IMR-90 (cell line): ENCODE results near the gene GIMD1. TPM values are rescaled to one million over a fixed set of nuclear protein-coding genes. Genes with fewer than 3 reads are reported as not detected.

ENCODE experiments used
- ATAC-seq: fragments of 200-7000 bp; cut with Tn5 transposase; 2 replicates; pipeline ENCODE4 v1.9.1; 2020; ENCODE audit warnings: low read depth, mild to moderate bottlenecking, moderate library complexity
- BruUV-seq: library from RNA; stranded (reverse); fragments of 400-500 nt; replicated peaks from 2 replicates; lab custom pipeline; 2021; lab: Mats Ljungman, UMichigan
- CTCF ChIA-PET: fragments of 300-600 bp; formaldehyde crosslinking; extraction: SDS; loops from one replicate; lab custom pipeline; 2021; ENCODE audit warnings: antibody characterized with exemption; lab: Yijun Ruan, JAX
- POLR2A ChIA-PET: fragments of 300-600 bp; sonication (Branson Sonifier 250); formaldehyde crosslinking; loops from one replicate; lab custom pipeline; 2022; ENCODE audit warnings: antibody characterized with exemption; ENCODE audit not compliant: unreplicated experiment; lab: Charles Lee
- DNase-seq: peaks from one replicate; pipeline ENCODE4 v3.0.0; 2013
- H2AFZ ChIP-seq: replicated peaks from 2 replicates; pipeline ENCODE3; 2013; ENCODE audit warnings: low read length, mild to moderate bottlenecking; ENCODE audit not compliant: poor library complexity
- H2AK5ac ChIP-seq: 2 replicates; pipeline ENCODE4 v1.6.1; 2013; ENCODE audit warnings: low read depth, low read length, inconsistent platforms
- H2AK9ac ChIP-seq: replicated peaks from 2 replicates; pipeline ENCODE3; 2013; ENCODE audit warnings: mild to moderate bottlenecking, low read depth, low read length, moderate library complexity; ENCODE audit not compliant: poor library complexity
- H2BK120ac ChIP-seq: 2 replicates; pipeline ENCODE4 v1.6.1; 2013; ENCODE audit warnings: low read depth, low read length, inconsistent platforms
- H2BK15ac ChIP-seq: 3 replicates; pipeline ENCODE4 v1.6.1; 2013; ENCODE audit warnings: low read depth, low read length, inconsistent platforms
- H2BK20ac ChIP-seq: 2 replicates; pipeline ENCODE4 v1.6.1; 2013; ENCODE audit warnings: low read depth, mild to moderate bottlenecking, inconsistent platforms, low read length, moderate library complexity
- H2BK5ac ChIP-seq: 2 replicates; pipeline ENCODE4 v1.6.1; 2013; ENCODE audit warnings: mild to moderate bottlenecking, low read depth, low read length, inconsistent platforms; ENCODE audit not compliant: poor library complexity, severe bottlenecking
- H3K14ac ChIP-seq: replicated peaks from 2 replicates; pipeline ENCODE4 v1.6.1; 2013; ENCODE audit warnings: low read depth, low read length, inconsistent platforms
- H3K18ac ChIP-seq: 2 replicates; pipeline ENCODE4 v1.6.1; 2013; ENCODE audit warnings: low read depth, low read length, control low read depth
- H3K23ac ChIP-seq: 2 replicates; pipeline ENCODE4 v1.6.1; 2013; ENCODE audit warnings: low read depth, low read length, inconsistent platforms
- H3K27ac ChIP-seq: 2 replicates; pipeline ENCODE4 v1.5.1; 2013; ENCODE audit warnings: mild to moderate bottlenecking, control low read depth, low read length; ENCODE audit not compliant: insufficient read depth
- H3K27me3 ChIP-seq: 2 replicates; pipeline ENCODE4 v1.6.1; 2013; ENCODE audit warnings: low read length; ENCODE audit not compliant: control insufficient read depth, insufficient read depth
- H3K36me3 ChIP-seq: 2 replicates; pipeline ENCODE4 v1.6.1; 2013; ENCODE audit warnings: low read length, mixed read lengths; ENCODE audit not compliant: control insufficient read depth, insufficient read depth
- H3K4ac ChIP-seq: 2 replicates; pipeline ENCODE4 v1.6.1; 2013; ENCODE audit warnings: low read depth, low read length, inconsistent platforms
- H3K4me1 ChIP-seq: 2 replicates; pipeline ENCODE4 v1.6.1; 2013; ENCODE audit warnings: low read length, mixed read lengths; ENCODE audit not compliant: control insufficient read depth, insufficient read depth
- H3K4me2 ChIP-seq: 2 replicates; pipeline ENCODE4 v1.6.1; 2013; ENCODE audit warnings: low read depth, mild to moderate bottlenecking, control low read depth, low read length, moderate library complexity
- H3K4me3 ChIP-seq: 2 replicates; pipeline ENCODE4 v1.5.1; 2013; ENCODE audit warnings: low read depth, mild to moderate bottlenecking, control low read depth, low read length, moderate library complexity; ENCODE audit not compliant: insufficient read depth
- H3K56ac ChIP-seq: 2 replicates; pipeline ENCODE4 v1.6.1; 2013; ENCODE audit warnings: low read length, inconsistent platforms; ENCODE audit not compliant: insufficient read depth; ENCODE audit errors: extremely low read depth
- H3K79me1 ChIP-seq, 2 experiments: 2 replicates each; pipeline ENCODE4 v1.6.1; 2013; ENCODE audit warnings: low read length in 2 of 2, inconsistent platforms in 1 of 2, low read depth in 1 of 2
- H3K9ac ChIP-seq: 2 replicates; pipeline ENCODE4 v1.6.1; 2013; ENCODE audit warnings: low read depth, low read length, control low read depth
- H3K9me1 ChIP-seq: 2 replicates; pipeline ENCODE4 v1.6.1; 2013; ENCODE audit warnings: low read length, inconsistent platforms; ENCODE audit not compliant: insufficient read depth
- H3K9me3 ChIP-seq: 2 replicates; pipeline ENCODE4 v1.6.1; 2013; ENCODE audit warnings: low read length; ENCODE audit not compliant: control insufficient read depth, insufficient read depth
- H4K20me1 ChIP-seq: 2 replicates; pipeline ENCODE4 v1.6.1; 2013; ENCODE audit warnings: low read length, inconsistent platforms; ENCODE audit not compliant: insufficient read depth
- H4K5ac ChIP-seq: 2 replicates; pipeline ENCODE4 v1.6.1; 2013; ENCODE audit warnings: mild to moderate bottlenecking, low read depth, low read length, control low read depth
- H4K8ac ChIP-seq, 2 experiments: 2 replicates each; pipeline ENCODE4 v1.6.1; 2013; ENCODE audit warnings: low read depth in 2 of 2, low read length in 2 of 2, control low read depth in 1 of 2, inconsistent platforms in 1 of 2
- H4K91ac ChIP-seq: 2 replicates; pipeline ENCODE4 v1.6.1; 2013; ENCODE audit warnings: low read depth, low read length, inconsistent platforms; ENCODE audit not compliant: insufficient read depth
- CEBPB ChIP-seq: IDR thresholded peaks from 2 replicates; pipeline ENCODE4 v1.6.1; 2012; ENCODE audit warnings: low read depth, low read length, improper control_type of control experiment
- ELK1 ChIP-seq: fragments of 150-350 bp; IDR thresholded peaks from 2 replicates; pipeline ENCODE4 v1.6.1; 2016; ENCODE audit warnings: low read depth, mild to moderate bottlenecking, low read length, moderate library complexity, borderline replicate concordance
- FOS ChIP-seq: fragments of 150-350 bp; IDR thresholded peaks from 2 replicates; pipeline ENCODE4 v1.6.1; 2016; ENCODE audit warnings: low read depth, low read length
- MAFK ChIP-seq: IDR thresholded peaks from 2 replicates; pipeline ENCODE4 v1.6.1; 2012; ENCODE audit warnings: low read depth, low read length, improper control_type of control experiment
- NFE2L2 ChIP-seq: fragments of 150-350 bp; IDR thresholded peaks from 2 replicates; pipeline ENCODE4 v1.6.1; 2016; ENCODE audit warnings: low read depth, mild to moderate bottlenecking, low read length
- POLR2A ChIP-seq: IDR thresholded peaks from 2 replicates; pipeline ENCODE4 v1.6.1; 2012; ENCODE audit warnings: mild to moderate bottlenecking, low read depth, low read length
- RCOR1 ChIP-seq: IDR thresholded peaks from 2 replicates; pipeline ENCODE4 v1.6.1; 2012; ENCODE audit warnings: mild to moderate bottlenecking, low read length, improper control_type of control experiment; ENCODE audit not compliant: insufficient replicate concordance
- USF2 ChIP-seq: fragments of 150-350 bp; IDR thresholded peaks from 2 replicates; pipeline ENCODE4 v1.6.1; 2017; ENCODE audit warnings: mild to moderate bottlenecking, antibody characterized with exemption, low read length, low read depth
- WGBS, 2 experiments: methylation state at CpG; one replicate each; pipeline versions ENCODE4 v1.1.5 to v1.1.7; 2013; ENCODE audit warnings: missing lambda C conversion rate in 2 of 2; ENCODE audit not compliant: insufficient read length in 1 of 2; ENCODE audit errors: extremely low coverage in 2 of 2; 5-methylcytosine and 5-hydroxymethylcytosine counted together
- dilution Hi-C: fragments of 300-500 bp; cut with HindIII; formaldehyde crosslinking; loops from one replicate; pipeline ENCODE4 v1.14.3; 2018; ENCODE audit warnings: low sequenced_read_pairs; ENCODE audit not compliant: unreplicated experiment
- in situ Hi-C: fragments of 300-500 bp; cut with MboI; formaldehyde crosslinking; loops from 3 replicates; pipeline ENCODE4 v1.14.3; 2019; ENCODE audit warnings: low sequenced_read_pairs, inconsistent platforms, mixed read lengths
- intact Hi-C: fragments of 100-400 bp; cut with micrococcal nuclease; formaldehyde crosslinking; loops from 2 replicates; pipeline ENCODE4 v1.10.0; 2022
- polyA plus RNA-seq, 3 experiments: library from polyadenylated mRNA; depleted of rRNA; stranded (reverse); fragments of >200 nt; gene quantifications; 2 replicates each; pipeline ENCODE4 v1.2.3, GENCODE V29; 2012; ENCODE audit warnings: low replicate concordance in 1 of 3
- total RNA-seq: library from RNA; depleted of rRNA; stranded (reverse); fragments of >200 nt; gene quantifications from 2 replicates; pipeline ENCODE4 v1.2.3, GENCODE V29; 2012

The GIMD1 gene
- total and polyA plus RNA-seq, 2 of the 4 experiments (the other 2 are of a cell fraction): 0.07 TPM; not detected in 1

- H3K9me1 ChIP-seq: 0 out of 2 replicates have a peak, but pooled peaks cover 6% of the 10 kb centered on the region
- no peaks in the 10 kb centered on the region for H3K9me3 ChIP-seq
- no peak overlapping the region for H2BK15ac ChIP-seq
- H3K14ac ChIP-seq: no peak overlapping the region
- no peak overlapping the region for H2AFZ ChIP-seq
- H3K23ac ChIP-seq: 0 out of 2 replicates have a peak overlapping the region, but pooled peaks have one; percentile 28
- H2BK120ac ChIP-seq: peak overlapping the region; percentile 9; the same call in 1 of the 2 replicates
- H3K4me3 ChIP-seq: no peak overlapping the region
- no peaks in the 10 kb centered on the region for H3K36me3 ChIP-seq
- peaks cover 8% of the 10 kb centered on the region for H3K4me1 ChIP-seq
- H4K5ac ChIP-seq: peak overlapping the region; percentile 55; the same call in 1 of the 2 replicates
- peak overlapping the region; percentile 64; the same call in 1 of the 2 replicates for H3K4me2 ChIP-seq
- TF ChIP-seq RCOR1: no peak
- no peak for TF ChIP-seq USF2
- TF ChIP-seq MAFK: no peak
- TF ChIP-seq NFE2L2: no peak
- TF ChIP-seq CEBPB: peak; percentile 94
- TF ChIP-seq POLR2A: no peak
- no peak for TF ChIP-seq ELK1
- peak; percentile 75; the same call in 1 of the 2 replicates for TF ChIP-seq FOS
- H2AK5ac ChIP-seq: no peak overlapping the region; the same call in 1 of the 2 replicates
- dilution Hi-C loops: no loop called here
- H4K91ac ChIP-seq: no peak overlapping the region
- ATAC-seq: peak; percentile 86
- intact Hi-C loops: loop anchor here (5.0 kb wide), 1 partner anchor 817 kb away; no protein-coding TSS in a partner anchor
- no peaks in the 10 kb centered on the region; the same call in 1 of the 2 replicates for H3K27me3 ChIP-seq
- no peak overlapping the region for H2AK9ac ChIP-seq
- in situ Hi-C loops: no loop called here
- H3K4ac ChIP-seq: peak overlapping the region; percentile 37
- no CpG with 5 or more reads among the region's 1 CpG for WGBS, 2 experiments
- ChIA-PET POLR2A (no interaction called here), CTCF (interaction anchor here (0.8 kb wide), 1 partner anchor 139 kb away, joined by 3 read pairs; no protein-coding TSS in a partner anchor)
- 0 out of 4 replicates have a peak overlapping the region, but pooled peaks of 1 of the 2 experiments have one; percentile 19 for H4K8ac ChIP-seq
- BruUV-seq: no TSS peak
- peaks cover 3% of the 10 kb centered on the region; the same call in 1 of the 2 replicates for H4K20me1 ChIP-seq
- no peak overlapping the region for H2BK20ac ChIP-seq
- H3K27ac ChIP-seq: peak overlapping the region; percentile 53; the same call in 1 of the 2 replicates
- peak overlapping the region; percentile 63; the same call in 1 of the 2 replicates for H3K18ac ChIP-seq
- peak overlapping the region; percentile 63 for H2BK5ac ChIP-seq
- H3K79me1 ChIP-seq: no peaks in the 10 kb centered on the region
- no peak overlapping the region for H3K9ac ChIP-seq
- DNase-seq: peak; percentile 95
- H3K56ac ChIP-seq: no peak overlapping the region
These were observed 3.0 kb downstream of the GIMD1 start for GRCh38 chr4:106365613-106366012.
